Esophagus muscularis mucosa (tissue), 4 donors: ENCODE measurements around the gene PRKAR2A.

Experiments used
- EP300 ChIP-seq: sonication (generic); formaldehyde crosslinking; IDR thresholded peaks from one replicate; pipeline ENCODE4 v1.6.1; 2017; ENCODE audit warnings: antibody characterized with exemption
- POLR2A ChIP-seq: fragments of 450-650 bp; IDR thresholded peaks from one replicate; pipeline ENCODE4 v1.6.1; 2017; ENCODE audit warnings: antibody characterized with exemption, moderate library complexity, mild to moderate bottlenecking, low read depth
- POLR2AphosphoS5 ChIP-seq, 2 donors: sonication (generic); formaldehyde crosslinking; IDR thresholded peaks; one replicate each; pipeline ENCODE4 v1.6.1; 2017; ENCODE audit warnings: antibody characterized with exemption in 2 of 2
- TF ChIP-seq, protein P1 (sequence below), 3 experiments: fragments of 200-600 bp in 2 of 3; fragments of 450-650 bp in 1 of 3; sonication (generic) in 2 of 3; IDR thresholded peaks; one replicate each; pipeline ENCODE4 v1.5.1; 2017 to 2019; ENCODE audit warnings: antibody characterized with exemption in 3 of 3, mild to moderate bottlenecking in 2 of 3, moderate library complexity in 1 of 3

DNA sequence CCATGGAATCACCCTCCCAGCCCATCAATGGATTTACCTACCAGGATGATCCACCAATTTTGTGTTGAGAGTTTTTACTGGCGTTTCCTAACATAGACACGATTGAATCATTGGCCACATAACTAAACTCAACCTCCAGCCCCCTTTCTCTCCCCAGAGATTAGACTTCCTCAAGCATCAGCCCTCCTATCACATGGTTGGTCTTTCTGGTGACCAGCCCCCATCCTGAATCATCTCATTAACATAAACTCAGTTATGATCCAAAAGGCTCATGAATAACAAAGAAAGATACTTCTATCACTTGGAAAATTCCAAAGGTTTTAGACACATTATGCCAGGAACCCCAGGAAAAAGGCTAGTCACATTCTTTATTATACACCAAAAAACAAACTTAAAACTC is 21.2 kb downstream of the PRKAR2A start:
- TF ChIP-seq, protein P1, sequence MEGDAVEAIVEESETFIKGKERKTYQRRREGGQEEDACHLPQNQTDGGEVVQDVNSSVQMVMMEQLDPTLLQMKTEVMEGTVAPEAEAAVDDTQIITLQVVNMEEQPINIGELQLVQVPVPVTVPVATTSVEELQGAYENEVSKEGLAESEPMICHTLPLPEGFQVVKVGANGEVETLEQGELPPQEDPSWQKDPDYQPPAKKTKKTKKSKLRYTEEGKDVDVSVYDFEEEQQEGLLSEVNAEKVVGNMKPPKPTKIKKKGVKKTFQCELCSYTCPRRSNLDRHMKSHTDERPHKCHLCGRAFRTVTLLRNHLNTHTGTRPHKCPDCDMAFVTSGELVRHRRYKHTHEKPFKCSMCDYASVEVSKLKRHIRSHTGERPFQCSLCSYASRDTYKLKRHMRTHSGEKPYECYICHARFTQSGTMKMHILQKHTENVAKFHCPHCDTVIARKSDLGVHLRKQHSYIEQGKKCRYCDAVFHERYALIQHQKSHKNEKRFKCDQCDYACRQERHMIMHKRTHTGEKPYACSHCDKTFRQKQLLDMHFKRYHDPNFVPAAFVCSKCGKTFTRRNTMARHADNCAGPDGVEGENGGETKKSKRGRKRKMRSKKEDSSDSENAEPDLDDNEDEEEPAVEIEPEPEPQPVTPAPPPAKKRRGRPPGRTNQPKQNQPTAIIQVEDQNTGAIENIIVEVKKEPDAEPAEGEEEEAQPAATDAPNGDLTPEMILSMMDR (IDR thresholded peaks at IDR 0.05): no peak
- TF ChIP-seq POLR2A (no peak), EP300 (no peak), POLR2AphosphoS5 (IDR thresholded peaks at IDR 0.05) (no peak)
